ENCODE measurements around the gene NAXD.

- TF ChIP-seq TCF7 (IDR thresholded peaks at IDR 0.05; ENCODE audit: borderline replicate concordance) (no peak), GABPA (IDR thresholded peaks at IDR 0.05; ENCODE audit: low read depth) (no peak)
- TF ChIP-seq, protein P1, sequence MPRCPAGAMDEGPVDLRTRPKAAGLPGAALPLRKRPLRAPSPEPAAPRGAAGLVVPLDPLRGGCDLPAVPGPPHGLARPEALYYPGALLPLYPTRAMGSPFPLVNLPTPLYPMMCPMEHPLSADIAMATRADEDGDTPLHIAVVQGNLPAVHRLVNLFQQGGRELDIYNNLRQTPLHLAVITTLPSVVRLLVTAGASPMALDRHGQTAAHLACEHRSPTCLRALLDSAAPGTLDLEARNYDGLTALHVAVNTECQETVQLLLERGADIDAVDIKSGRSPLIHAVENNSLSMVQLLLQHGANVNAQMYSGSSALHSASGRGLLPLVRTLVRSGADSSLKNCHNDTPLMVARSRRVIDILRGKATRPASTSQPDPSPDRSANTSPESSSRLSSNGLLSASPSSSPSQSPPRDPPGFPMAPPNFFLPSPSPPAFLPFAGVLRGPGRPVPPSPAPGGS (IDR thresholded peaks at IDR 0.05; ENCODE audit: borderline replicate concordance, insufficient read depth, low read depth, low read length, poor library complexity, severe bottlenecking), result no peak
Observed at GRCh38 chr13:110649551-110649950, 34.2 kb downstream of the NAXD start.
